A673 (cell line): ENCODE data around the gene JMJD6.

Experiments
- EZH2 ChIP-seq: fragments of 200-600 bp; sonication (generic); IDR thresholded peaks from 2 replicates; pipeline ENCODE4 v1.6.1; 2017; ENCODE audit warnings: borderline replicate concordance, low read depth, mild to moderate bottlenecking, mixed read lengths, antibody characterized with exemption, low read length; ENCODE audit not compliant: poor library complexity, severe bottlenecking
- TF ChIP-seq, protein P1 (sequence below): fragments of 300-800, 200-600 bp; sonication (generic); conservative IDR thresholded peaks from 2 replicates; pipeline ENCODE4 v1.5.1; 2017; ENCODE audit warnings: low read depth, mild to moderate bottlenecking, antibody characterized with exemption, low read length, moderate library complexity, mixed read lengths

- TF ChIP-seq, protein P1, sequence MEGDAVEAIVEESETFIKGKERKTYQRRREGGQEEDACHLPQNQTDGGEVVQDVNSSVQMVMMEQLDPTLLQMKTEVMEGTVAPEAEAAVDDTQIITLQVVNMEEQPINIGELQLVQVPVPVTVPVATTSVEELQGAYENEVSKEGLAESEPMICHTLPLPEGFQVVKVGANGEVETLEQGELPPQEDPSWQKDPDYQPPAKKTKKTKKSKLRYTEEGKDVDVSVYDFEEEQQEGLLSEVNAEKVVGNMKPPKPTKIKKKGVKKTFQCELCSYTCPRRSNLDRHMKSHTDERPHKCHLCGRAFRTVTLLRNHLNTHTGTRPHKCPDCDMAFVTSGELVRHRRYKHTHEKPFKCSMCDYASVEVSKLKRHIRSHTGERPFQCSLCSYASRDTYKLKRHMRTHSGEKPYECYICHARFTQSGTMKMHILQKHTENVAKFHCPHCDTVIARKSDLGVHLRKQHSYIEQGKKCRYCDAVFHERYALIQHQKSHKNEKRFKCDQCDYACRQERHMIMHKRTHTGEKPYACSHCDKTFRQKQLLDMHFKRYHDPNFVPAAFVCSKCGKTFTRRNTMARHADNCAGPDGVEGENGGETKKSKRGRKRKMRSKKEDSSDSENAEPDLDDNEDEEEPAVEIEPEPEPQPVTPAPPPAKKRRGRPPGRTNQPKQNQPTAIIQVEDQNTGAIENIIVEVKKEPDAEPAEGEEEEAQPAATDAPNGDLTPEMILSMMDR: no peak
- no peak for TF ChIP-seq EZH2
Measured at GRCh38 chr17:76672270-76672851, 54.0 kb downstream of the JMJD6 start.
